ENCODE results near the gene IFI44L.

The IFI44L gene
- 22.0 to 84.2 reads per million in 2 donors for total RNA-seq

- DNase-seq, result peak in 4 of 5 experiments; percentile 14 to 51 (median 34)
Observed at GRCh38 chr1:78619803-78620579, at the start of gene IFI44L. Gene IFI44L, plus strand, starts transcription at chr1:78620448. Its CDS starts 7,468 bp downstream, at chr1:78627916.

- no peak for DNase-seq
Observed at GRCh38 chr1:78570539-78570938, 49.7 kb upstream of the IFI44L start.

GRCh38 chr1:78577257-78578100 lies 42.8 kb upstream of the IFI44L start:
- DNase-seq, result no peak

DNA sequence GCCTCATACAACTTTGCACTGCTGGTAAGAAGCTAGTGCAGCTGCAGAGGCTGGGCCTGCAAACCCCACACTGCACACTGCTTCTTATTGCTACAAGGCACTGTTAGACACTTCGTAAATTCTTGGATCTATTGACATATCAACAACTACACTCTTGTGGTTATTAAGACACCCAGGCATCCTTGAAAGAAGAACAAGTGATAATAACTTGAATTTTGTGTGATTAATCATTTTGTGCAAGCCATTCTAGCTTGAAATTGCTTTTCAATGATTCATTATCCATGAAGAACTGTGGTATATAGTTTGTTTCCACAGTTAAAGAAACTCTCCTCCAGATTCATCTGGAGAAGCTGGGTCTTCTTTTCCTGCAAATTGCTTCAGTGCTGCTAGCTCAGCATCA lies 33.7 kb upstream of the IFI44L start:
- DNase-seq, result no peak

- DNase-seq, result no peak
Observed at GRCh38 chr1:78587211-78587610, 33.0 kb upstream of the IFI44L start.

GRCh38 chr1:78591971-78592370 lies 28.3 kb upstream of the IFI44L start:
- DNase-seq, result no peak

GRCh38 chr1:78599294-78599693 lies 21.0 kb upstream of the IFI44L start:
- no peak for DNase-seq

GRCh38 chr1:78601068-78601467 lies 19.2 kb upstream of the IFI44L start:
- DNase-seq, result no peak

DNA sequence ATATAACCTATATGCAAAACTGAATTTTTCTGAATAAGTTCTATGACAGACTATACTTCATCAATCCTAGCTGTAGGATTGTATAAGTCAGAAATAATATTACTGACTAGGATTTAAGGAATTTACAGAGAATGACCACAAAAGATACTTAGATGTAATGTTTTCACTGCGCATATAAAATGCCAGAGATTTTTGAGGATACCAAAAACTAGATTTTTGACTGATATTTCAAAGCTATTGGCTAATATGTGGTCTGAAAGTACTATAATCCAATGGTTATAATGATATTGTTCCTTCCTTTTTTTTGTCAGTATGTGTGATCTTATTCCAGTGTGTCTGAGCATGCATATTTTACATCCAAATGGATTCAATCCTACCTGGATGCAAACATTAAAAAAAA lies 17.0 kb upstream of the IFI44L start:
- DNase-seq, result no peak

- no peak for DNase-seq
Observed at GRCh38 chr1:78604643-78605042, 15.6 kb upstream of the IFI44L start.

DNA sequence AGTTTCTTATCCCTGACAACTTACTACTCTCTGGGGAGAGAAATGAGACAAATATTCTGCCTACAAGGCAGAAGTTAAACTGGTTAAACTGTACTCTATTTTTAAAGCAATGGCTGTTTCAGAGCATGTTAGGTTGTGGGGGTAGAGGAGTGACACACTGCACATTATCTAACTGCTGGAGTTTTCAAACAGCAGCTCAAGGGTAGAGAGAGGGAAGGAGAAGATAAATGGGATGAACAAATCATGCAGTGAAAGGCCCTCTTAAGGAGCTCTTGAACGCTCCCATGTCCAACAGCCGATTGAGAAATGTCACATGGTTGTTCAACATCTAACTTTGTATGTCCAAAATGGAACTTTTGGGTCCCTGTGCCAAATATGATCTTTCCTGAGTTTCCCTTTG lies 14.0 kb upstream of the IFI44L start:
- DNase-seq, result no peak

DNA sequence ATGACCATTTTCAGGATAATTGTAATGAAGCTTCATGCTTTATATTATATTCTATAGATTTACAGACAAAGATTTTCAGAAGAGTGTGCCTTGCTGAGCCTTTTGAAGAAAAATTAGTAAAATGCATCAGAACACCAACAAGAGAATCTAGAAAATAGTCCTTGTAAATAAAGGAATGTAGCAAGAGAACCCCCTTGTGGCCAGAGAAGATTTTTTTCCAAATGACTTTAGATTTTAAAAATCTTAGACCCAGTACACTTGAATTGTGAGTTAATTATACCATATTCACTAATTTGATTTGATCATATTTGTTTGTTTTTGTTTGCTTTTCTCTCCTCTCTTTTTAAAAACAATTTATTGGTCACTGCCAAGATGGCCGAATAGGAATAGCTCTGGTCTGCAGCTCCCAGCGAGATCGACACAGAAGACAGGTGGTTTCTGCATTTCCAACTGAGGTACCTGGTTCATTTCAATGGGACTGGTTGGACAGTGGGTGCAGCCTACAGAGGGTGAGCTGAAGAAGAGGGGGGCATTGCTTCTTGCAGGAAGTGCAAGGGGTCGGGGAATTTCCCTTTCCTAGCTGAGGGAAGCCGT lies 12.8 kb upstream of the IFI44L start:
- no peak for DNase-seq

GRCh38 chr1:78607944-78608343 lies 12.3 kb upstream of the IFI44L start:
- no peak for DNase-seq

DNA sequence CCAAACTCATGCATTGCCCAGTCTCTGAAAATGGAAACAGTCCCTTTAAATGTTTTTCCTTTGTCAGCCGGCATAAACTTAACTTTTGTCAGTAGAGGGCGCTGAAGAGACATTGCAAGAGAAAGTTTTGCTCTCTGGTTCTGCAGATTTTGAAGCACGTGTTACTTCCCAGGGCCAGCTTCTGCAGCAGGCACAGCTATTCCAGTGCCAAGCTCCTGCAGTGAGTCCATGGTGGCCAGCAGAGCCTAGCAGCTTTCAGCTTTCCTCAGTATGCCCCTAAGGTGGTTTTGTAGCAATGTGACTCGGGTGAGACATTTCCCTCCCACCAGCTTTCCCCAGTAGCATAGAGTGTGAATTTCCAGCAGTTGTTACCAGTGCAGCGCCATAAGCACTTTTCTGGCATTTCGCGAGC lies 2.6 kb upstream of the IFI44L start:
- DNase-seq, result peak in 4 of 5 experiments; percentile 1 to 71 (median 37)

- DNase-seq, result no peak
Observed at GRCh38 chr1:78619032-78619431, 1.2 kb upstream of the IFI44L start.

- DNase-seq, result no peak
Observed at GRCh38 chr1:78619446-78619802, 824 bp upstream of the IFI44L start.

- DNase-seq, result no peak
Observed at GRCh38 chr1:78620666-78621065, 418 bp downstream of the IFI44L start.

- no peak for DNase-seq
Observed at GRCh38 chr1:78622548-78622947, 2.3 kb downstream of the IFI44L start.

GRCh38 chr1:78624035-78624434 lies 3.8 kb downstream of the IFI44L start:
- DNase-seq, result no peak

DNA sequence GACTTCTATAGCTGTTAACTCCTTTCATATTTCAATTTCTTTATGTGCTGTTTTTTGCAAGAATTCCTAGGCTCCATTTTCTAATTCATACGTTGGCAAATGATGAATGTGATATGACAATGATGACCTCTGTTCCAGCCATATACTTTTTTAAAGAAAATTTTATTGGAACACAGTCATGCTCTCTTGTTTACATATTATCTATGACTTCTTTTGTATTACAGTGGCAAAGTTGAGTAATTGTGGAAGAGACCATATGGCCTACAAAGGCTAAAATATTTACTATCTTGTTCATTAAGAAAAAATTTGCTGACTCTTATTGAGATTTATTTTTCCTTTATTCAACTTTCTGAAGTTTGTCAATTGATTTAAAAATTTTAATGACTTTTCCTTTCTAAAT lies 7.1 kb downstream of the IFI44L start:
- no peak for DNase-seq

DNA sequence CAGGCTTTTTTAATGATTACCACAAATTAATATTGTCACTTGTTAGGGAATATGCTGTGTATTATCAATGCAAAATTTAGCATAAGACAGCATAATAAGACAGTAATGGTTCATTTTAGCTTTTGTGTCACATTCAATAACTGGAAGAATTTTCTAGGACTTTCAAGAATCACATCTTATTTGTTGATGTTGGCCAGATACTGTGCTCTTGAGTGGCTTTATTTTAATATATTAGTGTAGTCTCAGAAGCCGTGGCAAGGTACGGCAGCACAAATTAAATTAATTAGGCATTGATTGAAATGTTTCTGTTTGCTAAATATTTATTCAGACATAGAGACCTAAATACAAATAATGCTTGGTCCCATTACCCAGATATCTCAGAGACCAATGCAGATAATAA lies 10.4 kb downstream of the IFI44L start:
- no peak for DNase-seq

DNA sequence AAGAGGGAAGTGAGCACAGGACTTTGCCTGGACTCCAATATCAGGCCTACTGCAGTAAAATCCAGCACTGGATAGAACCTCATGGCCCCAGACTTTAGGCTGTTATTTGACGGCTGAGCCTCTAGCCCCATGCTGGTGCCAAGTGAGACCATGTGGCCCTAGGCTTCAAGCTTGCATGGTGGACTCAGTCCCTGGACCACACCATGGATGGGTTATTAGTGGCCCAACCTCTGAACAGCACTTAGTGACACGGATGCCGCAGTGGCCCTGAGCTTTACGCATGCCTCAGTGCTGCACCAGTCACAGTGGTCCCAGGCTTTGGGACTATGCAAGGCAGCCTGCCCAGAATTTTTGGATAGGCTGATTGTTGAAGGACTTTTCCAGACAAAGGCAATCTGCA lies 13.0 kb downstream of the IFI44L start:
- DNase-seq, result no peak

GRCh38 chr1:78640462-78640861 lies 20.2 kb downstream of the IFI44L start:
- DNase-seq, result no peak

- no peak for DNase-seq
Observed at GRCh38 chr1:78641558-78641957, 21.3 kb downstream of the IFI44L start.

Measured in T-helper 2 cell (primary cell).